ENCODE data around the gene FGF19.

- TF ChIP-seq POLR2AphosphoS5 (IDR thresholded peaks at IDR 0.05; ENCODE audit: low read depth) = no peak
- TF ChIP-seq CTCF (IDR thresholded peaks at IDR 0.05; ENCODE audit: insufficient read depth, low read length) = no peak
- TF ChIP-seq GABPA (IDR thresholded peaks at IDR 0.05; ENCODE audit: low read depth) = no peak
Observed at GRCh38 chr11:69662806-69663205, 41.0 kb downstream of the FGF19 start.
